Lower lobe of right lung (tissue), 2 donors: ENCODE results near the gene SERPINB6. TPM values are rescaled to one million over a fixed set of nuclear protein-coding genes. Genes with fewer than 3 reads are reported as not detected.

Experiments used
- ATAC-seq, 2 donors: fragments of 200-7000 bp; cut with Tn5 transposase; one replicate each; pipeline ENCODE4 v1.9.1; 2020 to 2022; ENCODE audit warnings: mild to moderate bottlenecking in 2 of 2, moderate library complexity in 2 of 2
- DNase-seq: peaks from one replicate; pipeline ENCODE4 v3.0.0-alpha.2; 2020
- H3K27ac ChIP-seq: fragments of 200-600 bp; one replicate; pipeline ENCODE4 v1.8.0; 2022
- H3K27me3 ChIP-seq: fragments of 200-600 bp; one replicate; pipeline ENCODE4 v1.8.0; 2022; ENCODE audit warnings: low read depth
- H3K36me3 ChIP-seq: fragments of 200-600 bp; one replicate; pipeline ENCODE4 v1.8.0; 2022; ENCODE audit warnings: mild to moderate bottlenecking
- H3K4me1 ChIP-seq: fragments of 200-600 bp; one replicate; pipeline ENCODE4 v1.8.0; 2022
- H3K4me3 ChIP-seq: fragments of 200-600 bp; one replicate; pipeline ENCODE4 v1.8.0; 2022; ENCODE audit warnings: mild to moderate bottlenecking
- H3K9me3 ChIP-seq: fragments of 200-600 bp; one replicate; pipeline ENCODE4 v1.8.0; 2022
- CTCF ChIP-seq: fragments of 200-600 bp; IDR thresholded peaks from one replicate; pipeline ENCODE4 v1.8.0; 2022; ENCODE audit warnings: antibody characterized with exemption, mild to moderate bottlenecking
- intact Hi-C: fragments of 100-400 bp; cut with DNase I; formaldehyde crosslinking; loops from one replicate; pipeline ENCODE4 v1.11.0; 2022
- total RNA-seq: library from RNA; stranded (reverse); fragmentation: NEBNext Ultra II Directional; extraction: Animal tissue kit (Norgen Biotek cat#: 25700); gene quantifications from one replicate; pipeline ENCODE4 v1.2.1, GENCODE V29; 2021
- donor health status: DM: no; HTN: yes; CAD: no; lungs with severe emphysema.

SERPINB6 gene
- total RNA-seq, 1 donor from 2014 or later: 160 TPM

DNA sequence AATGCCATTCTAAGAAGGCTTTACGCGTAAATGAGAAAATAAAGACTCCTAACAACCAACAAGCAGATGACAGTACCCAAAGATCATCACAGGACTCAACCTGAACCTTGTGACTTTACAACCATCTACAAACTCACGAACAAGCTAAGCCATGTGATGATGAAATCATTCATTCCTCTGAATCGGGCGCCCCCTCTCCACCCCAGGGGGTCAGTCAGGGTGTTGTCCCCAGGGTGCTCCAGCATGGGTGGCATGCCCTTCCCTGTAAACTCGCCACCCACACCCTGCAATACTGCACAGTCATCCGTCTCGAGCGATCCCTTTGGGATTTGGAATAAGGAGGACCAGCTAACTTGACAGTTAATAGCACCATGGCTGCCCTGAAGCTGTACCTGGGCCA, 12.6 kb downstream of the SERPINB6 start:
- no peaks in the 10 kb centered on the region for H3K9me3 ChIP-seq
- no peak for TF ChIP-seq CTCF
- intact Hi-C loops: no loop called here
- peak overlapping the region; percentile 83 for H3K27ac ChIP-seq
- ATAC-seq: peak; percentile 7 to 41
- peaks cover 32% of the 10 kb centered on the region for H3K36me3 ChIP-seq
- no peaks in the 10 kb centered on the region for H3K27me3 ChIP-seq
- peaks cover 72% of the 10 kb centered on the region for H3K4me1 ChIP-seq
- no peak overlapping the region for H3K4me3 ChIP-seq
- no peak for DNase-seq

GRCh38 chr6:2958331-2958711, 13.0 kb downstream of the SERPINB6 start:
- intact Hi-C loops: no loop called here
- Histone ChIP-seq H3K27ac (peak overlapping the region; percentile 83), H3K9me3 (no peaks in the 10 kb centered on the region), H3K36me3 (peaks cover 36% of the 10 kb centered on the region), H3K4me3 (no peak overlapping the region), H3K4me1 (peaks cover 67% of the 10 kb centered on the region), H3K27me3 (no peaks in the 10 kb centered on the region)
- peak; percentile 86 for DNase-seq
- no peak for TF ChIP-seq CTCF
- ATAC-seq: peak; percentile 79 to 90

DNA sequence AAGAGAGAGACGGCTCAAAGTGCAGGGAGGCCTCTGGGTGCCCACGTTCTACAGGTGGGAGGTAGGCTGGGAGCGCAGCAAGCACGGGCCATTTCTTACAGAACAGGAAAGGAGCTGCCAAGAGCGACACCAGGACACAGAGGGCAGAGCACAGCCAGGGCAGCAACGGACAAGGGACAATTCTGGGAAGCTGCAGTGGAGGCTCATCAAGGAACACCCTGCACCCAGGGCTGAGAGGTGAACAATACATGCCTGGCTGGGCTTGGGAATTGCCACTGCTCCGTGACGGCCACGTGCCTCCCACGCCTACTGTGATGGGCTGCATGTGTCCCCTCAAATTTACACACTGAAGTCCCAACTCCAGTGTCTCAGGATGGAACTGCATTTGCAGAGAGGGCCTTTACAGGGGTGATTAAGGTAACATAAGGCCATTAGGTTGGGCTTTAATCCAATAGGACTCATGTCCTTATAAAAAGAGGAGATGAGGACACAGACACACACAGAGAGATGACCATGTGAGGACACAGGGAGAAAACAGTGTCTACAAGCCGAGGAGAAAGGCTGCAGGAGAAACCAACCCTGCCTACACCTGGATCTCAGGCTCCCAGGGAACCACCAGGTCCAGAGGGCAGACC, 13.6 kb downstream of the SERPINB6 start:
- TF ChIP-seq CTCF: no peak
- Histone ChIP-seq H3K36me3 (peaks cover 41% of the 10 kb centered on the region), H3K27me3 (no peaks in the 10 kb centered on the region), H3K4me3 (no peak overlapping the region), H3K9me3 (no peaks in the 10 kb centered on the region), H3K27ac (peak overlapping the region; percentile 83), H3K4me1 (peaks cover 66% of the 10 kb centered on the region)
- intact Hi-C loops: no loop called here
- ATAC-seq: no peak
- DNase-seq: no peak

- Histone ChIP-seq H3K4me3 (no peak overlapping the region), H3K4me1 (peaks cover 66% of the 10 kb centered on the region), H3K36me3 (peaks cover 48% of the 10 kb centered on the region), H3K27ac (peak overlapping the region; percentile 83), H3K27me3 (no peaks in the 10 kb centered on the region), H3K9me3 (no peaks in the 10 kb centered on the region)
- ATAC-seq (no peak), DNase-seq (no peak)
- no peak for TF ChIP-seq CTCF
- intact Hi-C loops: no loop called here
These were observed 14.3 kb downstream of the SERPINB6 start for GRCh38 chr6:2956930-2957685.

GRCh38 chr6:2953098-2953497, 18.3 kb downstream of the SERPINB6 start:
- peaks cover 36% of the 10 kb centered on the region for H3K4me1 ChIP-seq
- TF ChIP-seq CTCF: no peak
- H3K27ac ChIP-seq: peak overlapping the region; percentile 62
- DNase-seq: no peak
- H3K27me3 ChIP-seq: no peaks in the 10 kb centered on the region
- no peaks in the 10 kb centered on the region for H3K9me3 ChIP-seq
- peaks cover 76% of the 10 kb centered on the region for H3K36me3 ChIP-seq
- peak overlapping the region; percentile 22 for H3K4me3 ChIP-seq
- intact Hi-C loops: no loop called here
- no peak for ATAC-seq
